Body of pancreas (tissue), 4 donors: Measurements from ENCODE around the gene JOSD2. TPM values are rescaled to one million over a fixed set of nuclear protein-coding genes. Genes with fewer than 3 reads are reported as not detected.
"Not testable (repeated sequence)": the region's sequence is repeated elsewhere in the genome, so short reads cannot be mapped to it uniquely, and the experiment has no call there.

ENCODE experiments used
- ATAC-seq: fragments of 150-250 bp; one replicate; pipeline ENCODE4 v1.9.1; 2016
- DNase-seq, 4 donors: peaks; one replicate each; pipeline ENCODE4 v3.0.0-alpha.2; 2019
- H3K27ac ChIP-seq, 4 donors: fragments of 200-600 bp; sonication (generic); 1 replicate in 3 of 4; 2 replicates in 1 of 4; pipeline versions ENCODE4 v1.5.1 to v1.6.1; 2016 to 2019; ENCODE audit warnings: mild to moderate bottlenecking in 1 of 4, mixed read lengths in 1 of 4, moderate library complexity in 1 of 4
- H3K27me3 ChIP-seq, 2 donors: fragments of 200-600 bp; sonication (generic); one replicate each; pipeline ENCODE4 v1.6.0; 2016; ENCODE audit warnings: mild to moderate bottlenecking in 1 of 2
- H3K36me3 ChIP-seq, 2 donors: fragments of 200-600 bp; sonication (generic); replicated peaks in 1 of 2; 2 replicates each; pipeline ENCODE4 v1.5.1; 2016; ENCODE audit warnings: low read depth in 2 of 2; ENCODE audit not compliant: insufficient read depth in 1 of 2
- H3K4me1 ChIP-seq: fragments of 200-600 bp; sonication (generic); one replicate; pipeline ENCODE4 v1.6.0; 2016
- H3K4me3 ChIP-seq, 2 donors: fragments of 200-600 bp; sonication (generic); 1 replicate in 1 of 2; 2 replicates in 1 of 2; pipeline ENCODE4 v1.5.1; 2016 to 2019
- H3K9me3 ChIP-seq, 3 donors: fragments of 200-600 bp; sonication (generic); 1 replicate in 2 of 3; 2 replicates in 1 of 3; pipeline ENCODE4 v1.5.1; 2016
- POLR2A ChIP-seq, 3 donors: fragments of 450-650 bp; IDR thresholded peaks; one replicate each; pipeline ENCODE4 v1.6.1; 2016; ENCODE audit warnings: antibody characterized with exemption in 3 of 3, mild to moderate bottlenecking in 2 of 3
- WGBS, 2 donors: methylation state at CpG; one replicate each; pipeline ENCODE4 v1.1.5; 2017; 5-methylcytosine and 5-hydroxymethylcytosine counted together
- intact Hi-C: fragments of 100-400 bp; cut with DNase I; formaldehyde crosslinking; loops from one replicate; pipeline ENCODE4 v1.15.1; 2023
- total RNA-seq, 2 donors: library from RNA; depleted of rRNA; stranded (reverse); fragments of >200 nt; gene quantifications; one replicate each; pipeline ENCODE4 v1.1.0, GENCODE V29; 2016
- TF ChIP-seq, protein P1 (sequence below), 7 experiments: fragments of 450-650 bp in 4 of 7; fragments of 200-600 bp in 3 of 7; sonication (generic) in 3 of 7; IDR thresholded peaks; one replicate each; pipeline ENCODE4 v1.5.1; 2016 to 2019; ENCODE audit warnings: antibody characterized with exemption in 7 of 7

The JOSD2 gene
- total RNA-seq, 2 donors from 2014 or later, result 5.6 to 7.5 TPM

DNA sequence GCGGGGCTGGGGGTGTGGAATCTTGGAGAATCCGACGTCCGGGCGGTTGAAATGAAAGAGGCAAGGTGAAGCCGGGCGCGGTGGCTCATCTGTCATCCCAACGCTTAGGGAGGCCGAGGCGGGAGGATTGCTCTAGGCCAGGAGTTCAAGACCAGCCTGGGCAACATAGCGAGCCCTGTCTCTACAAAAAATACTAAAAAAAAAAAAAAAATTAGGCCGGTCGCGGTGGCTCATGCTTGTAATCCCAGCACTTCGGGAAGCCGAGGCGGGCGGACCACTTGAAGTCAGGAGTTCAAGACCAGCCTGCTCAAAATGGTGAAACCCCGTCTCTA, 34.1 kb downstream of the JOSD2 start:
- Histone ChIP-seq H3K27ac (peak overlapping the region; percentile 67 to 90 (median 78)), H3K4me1 (peaks cover 21% of the 10 kb centered on the region), H3K9me3 (no peaks in the 10 kb centered on the region), H3K4me3 (peak overlapping the region; percentile 79 to 92), H3K36me3 (peaks cover 10 to 20% of the 10 kb centered on the region in 2 donors), H3K27me3 (no peaks in the 10 kb centered on the region)
- no peak for TF ChIP-seq POLR2A (IDR thresholded peaks at IDR 0.05)
- TF ChIP-seq, protein P1, sequence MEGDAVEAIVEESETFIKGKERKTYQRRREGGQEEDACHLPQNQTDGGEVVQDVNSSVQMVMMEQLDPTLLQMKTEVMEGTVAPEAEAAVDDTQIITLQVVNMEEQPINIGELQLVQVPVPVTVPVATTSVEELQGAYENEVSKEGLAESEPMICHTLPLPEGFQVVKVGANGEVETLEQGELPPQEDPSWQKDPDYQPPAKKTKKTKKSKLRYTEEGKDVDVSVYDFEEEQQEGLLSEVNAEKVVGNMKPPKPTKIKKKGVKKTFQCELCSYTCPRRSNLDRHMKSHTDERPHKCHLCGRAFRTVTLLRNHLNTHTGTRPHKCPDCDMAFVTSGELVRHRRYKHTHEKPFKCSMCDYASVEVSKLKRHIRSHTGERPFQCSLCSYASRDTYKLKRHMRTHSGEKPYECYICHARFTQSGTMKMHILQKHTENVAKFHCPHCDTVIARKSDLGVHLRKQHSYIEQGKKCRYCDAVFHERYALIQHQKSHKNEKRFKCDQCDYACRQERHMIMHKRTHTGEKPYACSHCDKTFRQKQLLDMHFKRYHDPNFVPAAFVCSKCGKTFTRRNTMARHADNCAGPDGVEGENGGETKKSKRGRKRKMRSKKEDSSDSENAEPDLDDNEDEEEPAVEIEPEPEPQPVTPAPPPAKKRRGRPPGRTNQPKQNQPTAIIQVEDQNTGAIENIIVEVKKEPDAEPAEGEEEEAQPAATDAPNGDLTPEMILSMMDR (IDR thresholded peaks at IDR 0.05), result no peak
- intact Hi-C loops, result no loop called here
- WGBS, 2 donors, result 9 to 29% methylated on average over 9 to 20 of the region's 20 CpGs
- no peak for DNase-seq
- no peak for ATAC-seq

DNA sequence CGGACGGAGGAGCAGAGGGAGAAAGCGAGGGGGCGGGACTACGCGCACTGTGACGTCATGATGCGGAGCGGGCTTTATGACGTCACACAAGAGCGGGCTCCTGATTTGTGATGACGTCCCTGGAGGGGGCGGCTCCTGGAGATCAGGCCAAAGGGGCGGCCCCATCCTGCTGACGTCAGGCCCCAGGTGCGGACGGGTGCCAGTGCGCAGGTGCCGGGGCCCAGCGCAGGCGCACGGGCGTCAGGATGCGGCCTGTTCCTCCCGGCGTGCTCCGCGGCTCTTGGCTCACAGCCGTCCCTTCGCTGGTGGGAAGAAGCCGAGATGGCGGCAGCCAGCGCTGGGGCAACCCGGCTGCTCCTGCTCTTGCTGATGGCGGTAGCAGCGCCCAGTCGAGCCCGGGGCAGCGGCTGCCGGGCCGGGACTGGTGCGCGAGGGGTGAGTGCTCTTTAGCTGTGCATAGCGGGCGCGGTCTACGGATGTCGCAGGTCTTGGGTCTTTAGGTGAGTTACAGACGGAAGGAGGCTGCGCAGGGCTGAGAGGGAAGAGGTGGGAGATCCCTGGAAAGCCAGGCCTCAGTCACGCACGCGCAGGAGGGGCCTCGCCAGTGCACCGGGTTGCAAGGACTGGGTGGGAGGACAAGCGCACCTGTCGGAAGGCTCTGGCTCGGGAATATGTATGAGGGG, 34.6 kb downstream of the JOSD2 start, which contains the start of the genes EMC10 and GARIN5A:
Gene EMC10 (plus strand): TSS at position 284 of the 683 bp plus-strand sequence. CDS start 38 bp downstream, at position 322.
Gene GARIN5A (minus strand): TSS at position 625 of the 683 bp plus-strand sequence. CDS start 460 bp downstream, at position 165.
- peak within 1 kb of the TSS; percentile 79 to 92 for H3K4me3 ChIP-seq
- WGBS, 2 donors, result 1 to 2% methylated on average over 22 to 43 of the region's 58 CpGs
- H3K27ac ChIP-seq, result peak within 1 kb of the TSS; percentile 67 to 90 (median 78)
- peaks cover 21% of the 10 kb centered on the region for H3K4me1 ChIP-seq
- no peaks in the 10 kb centered on the region for H3K9me3 ChIP-seq
- intact Hi-C loops, result no loop called here
- H3K27me3 ChIP-seq, result no peaks in the 10 kb centered on the region
- ATAC-seq (peak; percentile 96), DNase-seq (peak; percentile 94 to 97 (median 95))
- peak; percentile 56 to 89 (median 87) for TF ChIP-seq POLR2A (IDR thresholded peaks at IDR 0.05)
- TF ChIP-seq, protein P1 (IDR thresholded peaks at IDR 0.05), result peak in 4 of 7 experiments; percentile 36 to 39 (median 37)
- H3K36me3 ChIP-seq, result peaks cover 10 to 20% of the 10 kb centered on the region in 2 donors

DNA sequence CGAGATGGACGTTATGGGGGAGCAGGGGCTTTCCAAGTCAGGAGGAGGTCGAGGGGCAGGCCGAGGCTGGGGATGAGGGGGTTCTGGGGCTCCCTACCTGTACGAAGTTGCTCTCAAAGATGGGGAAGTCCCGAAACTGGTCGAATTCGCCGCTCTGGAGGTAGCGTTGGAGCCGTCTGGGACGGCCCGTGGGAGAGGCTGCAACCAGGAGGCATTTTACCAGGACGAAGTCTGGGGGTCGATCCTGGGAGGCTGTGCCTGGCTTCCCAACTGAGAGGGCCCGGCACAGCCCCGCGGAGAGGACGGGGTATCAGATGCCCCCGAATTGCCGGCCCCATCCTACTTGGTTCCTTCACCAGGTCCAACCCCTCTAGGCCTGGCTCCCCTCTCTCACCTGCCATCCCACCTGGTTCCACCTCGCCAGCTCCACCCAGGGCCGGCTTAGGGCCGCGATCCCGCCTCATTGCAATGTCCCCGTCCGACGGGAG, 35.2 kb downstream of the JOSD2 start:
- TF ChIP-seq, protein P1 (IDR thresholded peaks at IDR 0.05), result no peak
- no peak for TF ChIP-seq POLR2A (IDR thresholded peaks at IDR 0.05)
- Histone ChIP-seq H3K9me3 (no peaks in the 10 kb centered on the region), H3K27me3 (no peaks in the 10 kb centered on the region), H3K27ac (peak overlapping the region in 3 of 4 donors; percentile 28 to 90 (median 85)), H3K36me3 (peaks cover 7 to 15% of the 10 kb centered on the region in 2 donors), H3K4me1 (peaks cover 21% of the 10 kb centered on the region), H3K4me3 (no peak overlapping the region)
- intact Hi-C loops, result no loop called here
- ATAC-seq, result no peak
- WGBS, 2 donors, result 76 to 92% methylated on average over 14 to 29 of the region's 29 CpGs
- DNase-seq, result no peak

DNA sequence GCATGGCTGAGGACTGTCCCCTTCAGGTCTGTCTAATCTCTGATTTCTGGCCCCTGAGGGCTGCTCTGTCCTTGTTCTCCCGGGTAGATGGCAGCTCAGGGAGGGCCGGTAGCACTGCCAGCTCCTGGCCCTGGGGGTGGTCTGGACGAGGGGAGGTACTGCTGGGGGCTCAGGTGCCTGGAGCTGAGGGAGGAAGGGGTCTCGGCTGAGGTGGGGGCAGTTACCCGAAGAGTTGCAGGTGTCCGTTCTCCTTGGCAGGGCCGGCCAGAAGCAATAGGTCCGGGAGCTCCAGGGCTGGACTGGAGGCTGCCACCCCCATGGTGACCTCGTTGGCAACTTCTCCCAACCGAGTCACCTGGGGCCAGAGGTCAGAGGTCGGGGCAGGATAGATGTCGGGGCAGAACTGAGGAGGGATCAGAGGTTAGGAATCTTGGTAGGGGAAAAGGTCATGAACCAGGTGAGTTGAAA, 35.9 kb downstream of the JOSD2 start:
- WGBS, 2 donors, result 77 to 78% methylated on average over 9 to 11 of the region's 12 CpGs
- no peak for TF ChIP-seq POLR2A (IDR thresholded peaks at IDR 0.05)
- ATAC-seq (no peak), DNase-seq (no peak)
- Histone ChIP-seq H3K4me1 (peaks cover 21% of the 10 kb centered on the region), H3K4me3 (no peak overlapping the region), H3K27me3 (no peaks in the 10 kb centered on the region), H3K27ac (no peak overlapping the region), H3K36me3 (peaks cover under 1 to 11% of the 10 kb centered on the region in 2 donors), H3K9me3 (no peaks in the 10 kb centered on the region)
- intact Hi-C loops, result no loop called here

DNA sequence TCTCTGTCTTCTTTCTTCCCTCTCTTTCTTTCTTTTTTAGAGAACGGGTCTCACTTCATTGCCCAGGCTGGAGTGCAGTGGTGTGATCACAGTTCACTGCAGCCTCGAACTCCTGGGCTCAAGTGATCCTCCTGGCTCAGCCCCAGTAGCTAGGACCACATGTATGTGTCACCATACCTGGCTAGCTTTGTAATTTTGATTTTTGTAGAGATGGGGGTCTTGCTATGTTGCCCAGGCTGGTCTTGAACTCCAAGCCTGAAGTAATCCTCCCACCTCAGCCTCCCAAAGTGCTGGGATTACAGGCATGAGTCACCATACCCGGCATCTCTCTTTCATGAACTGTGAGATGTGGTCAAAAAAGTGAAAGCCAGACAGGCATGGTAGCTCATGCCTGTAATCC, 37.7 kb downstream of the JOSD2 start:
- H3K36me3 ChIP-seq, H3K9me3 ChIP-seq, H3K27ac ChIP-seq, DNase-seq, ATAC-seq, H3K27me3 ChIP-seq, H3K4me3 ChIP-seq, intact Hi-C loops: not testable (repeated sequence)
- 58 to 63% methylated on average over 3 of the region's 3 CpGs for WGBS, 2 donors
- H3K4me1 ChIP-seq, result peaks cover 19% of the 10 kb centered on the region
